HUES6 (cell line): ENCODE data around the gene COBL.

Experiments used
- H3K27ac ChIP-seq: 2 replicates; pipeline ENCODE4 v1.7.0; 2013; ENCODE audit warnings: low read depth, mild to moderate bottlenecking, low read length, inconsistent platforms
- H3K27me3 ChIP-seq: 2 replicates; pipeline ENCODE4 v1.6.1; 2013; ENCODE audit warnings: low read length; ENCODE audit not compliant: control insufficient read depth, insufficient read depth
- H3K36me3 ChIP-seq: 2 replicates; pipeline ENCODE4 v1.6.1; 2013; ENCODE audit warnings: low read length; ENCODE audit not compliant: control insufficient read depth, insufficient read depth
- H3K4me1 ChIP-seq: 2 replicates; pipeline ENCODE4 v1.6.1; 2013; ENCODE audit warnings: low read length; ENCODE audit not compliant: control insufficient read depth, insufficient read depth
- H3K4me3 ChIP-seq: 2 replicates; pipeline ENCODE4 v1.5.1; 2013; ENCODE audit warnings: low read depth, low read length
- H3K9ac ChIP-seq: one replicate; pipeline ENCODE4 v1.6.1; 2013; ENCODE audit warnings: mild to moderate bottlenecking, low read length
- H3K9me3 ChIP-seq: 2 replicates; pipeline ENCODE4 v1.6.1; 2013; ENCODE audit warnings: low read depth, low read length; ENCODE audit not compliant: control insufficient read depth, insufficient read depth

Gene COBL

DNA sequence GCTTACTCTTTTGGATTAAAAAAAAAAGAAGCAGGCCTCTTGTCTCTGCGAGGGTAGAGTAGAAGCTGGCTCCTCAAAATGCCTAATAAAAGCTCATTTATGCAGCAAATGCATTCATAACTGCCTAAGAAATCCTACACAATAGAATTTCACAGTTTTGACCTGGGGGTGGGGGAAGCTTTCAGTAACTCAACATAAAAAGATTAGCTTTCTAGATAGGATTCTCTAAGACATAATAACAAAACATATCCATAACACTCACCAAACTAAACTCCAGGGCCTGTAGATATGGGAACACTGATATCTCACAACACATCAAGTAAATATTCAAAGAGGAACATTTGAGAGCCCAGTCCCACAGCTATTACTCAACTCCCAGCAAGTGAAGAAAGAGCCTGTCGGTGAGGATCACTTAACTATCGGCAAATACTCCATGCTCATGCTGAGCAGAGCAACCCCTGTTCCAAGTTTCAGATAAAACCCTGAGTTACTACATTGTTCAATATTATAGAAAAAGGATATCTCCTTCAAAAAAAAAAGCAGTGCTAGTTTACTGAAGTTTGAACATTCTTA, 88.1 kb downstream of the COBL start:
- H3K4me1 ChIP-seq, result peaks cover 37% of the 10 kb centered on the region
- H3K9me3 ChIP-seq, result no peaks in the 10 kb centered on the region
- no peaks in the 10 kb centered on the region for H3K36me3 ChIP-seq
- H3K4me3 ChIP-seq, result no peak overlapping the region
- H3K9ac ChIP-seq, result no peak overlapping the region
- no peak overlapping the region for H3K27ac ChIP-seq
- H3K27me3 ChIP-seq, result no peaks in the 10 kb centered on the region

DNA sequence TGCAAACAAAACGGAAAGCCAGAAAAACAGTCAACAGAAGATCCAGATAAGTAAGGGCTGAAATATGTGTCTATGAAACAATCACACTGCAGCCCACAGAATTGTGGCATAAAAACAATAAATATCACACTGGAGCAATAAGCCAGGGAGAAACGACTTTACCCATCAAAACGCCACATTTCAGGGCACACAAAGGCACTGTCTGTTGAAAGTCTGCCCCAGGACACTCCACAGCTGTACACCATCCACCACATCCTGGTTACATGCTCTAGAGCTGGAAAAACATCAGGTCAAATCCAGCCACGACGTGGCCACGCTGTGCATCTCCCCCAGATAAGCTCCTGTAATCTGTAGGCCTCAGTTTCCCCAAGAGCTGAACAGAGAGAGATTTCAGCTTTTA, 88.7 kb downstream of the COBL start:
- Histone ChIP-seq H3K4me3 (no peak overlapping the region), H3K9me3 (no peaks in the 10 kb centered on the region), H3K4me1 (peaks cover 37% of the 10 kb centered on the region), H3K9ac (no peak overlapping the region), H3K27me3 (no peaks in the 10 kb centered on the region), H3K27ac (no peak overlapping the region), H3K36me3 (no peaks in the 10 kb centered on the region)

DNA sequence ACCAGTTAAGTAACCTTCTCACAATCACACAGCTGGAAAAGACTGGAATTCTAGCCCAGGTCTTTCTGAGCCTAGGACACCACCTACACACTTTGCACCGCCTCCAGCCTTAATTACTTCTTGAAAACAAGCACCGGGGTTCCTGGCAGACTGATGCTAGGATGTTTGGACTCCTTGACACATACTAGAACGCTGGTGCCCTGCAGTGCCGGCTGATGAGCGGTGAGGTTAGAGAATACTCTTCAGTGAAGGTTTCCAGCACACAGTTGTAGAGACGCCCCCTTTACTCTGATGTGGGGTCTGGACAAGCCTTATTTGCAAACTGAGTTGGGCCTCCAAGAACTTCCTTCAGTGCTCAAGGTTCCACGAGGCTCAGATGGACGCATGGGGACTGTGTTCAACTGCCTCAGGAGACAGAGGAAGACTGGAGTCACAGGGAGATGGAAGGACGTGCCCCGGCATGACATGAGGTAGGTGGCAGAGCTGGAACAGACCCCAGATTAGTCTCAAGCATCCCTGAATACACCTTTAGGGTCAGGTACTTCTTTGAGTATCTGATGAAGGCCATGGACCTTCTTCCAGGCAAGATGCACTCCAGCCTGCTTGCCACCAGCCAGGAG, 89.6 kb downstream of the COBL start:
- Histone ChIP-seq H3K36me3 (no peaks in the 10 kb centered on the region), H3K27me3 (no peaks in the 10 kb centered on the region), H3K27ac (no peak overlapping the region), H3K9ac (no peak overlapping the region), H3K4me1 (peaks cover 37% of the 10 kb centered on the region), H3K9me3 (no peaks in the 10 kb centered on the region), H3K4me3 (no peak overlapping the region)

DNA sequence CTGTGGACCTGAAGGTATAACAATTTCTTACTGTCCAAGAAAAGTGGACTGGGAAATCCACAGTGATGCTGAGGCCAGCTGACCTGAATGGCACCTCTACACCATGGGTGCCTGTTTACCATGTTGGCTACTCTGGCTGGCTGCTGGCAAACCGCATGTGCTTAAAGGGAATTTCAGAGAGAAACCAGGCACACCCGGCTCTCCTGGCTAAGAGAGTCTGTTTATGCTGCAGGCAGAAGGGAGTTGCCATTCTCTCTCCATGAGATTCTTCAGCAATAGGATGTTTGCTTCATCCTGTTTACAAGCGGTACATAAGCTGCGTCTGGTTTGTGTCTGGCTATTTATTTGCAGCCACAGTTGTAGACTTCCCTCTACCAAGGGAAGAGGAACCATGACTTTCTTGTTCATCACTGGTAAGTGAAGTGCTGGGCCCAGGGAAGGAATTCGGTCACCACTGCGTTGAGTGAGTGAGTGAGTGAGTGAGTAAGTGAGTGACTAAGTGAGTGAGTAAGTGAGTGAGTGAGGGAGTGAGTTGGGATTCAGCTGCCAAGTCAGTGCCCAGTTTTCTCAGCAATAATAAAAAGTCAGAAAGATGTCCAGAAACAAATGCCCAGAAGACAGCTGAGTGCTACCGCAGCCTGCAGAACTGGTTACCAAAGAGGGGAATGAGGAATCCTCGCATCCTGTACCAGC, 90.4 kb downstream of the COBL start:
- Histone ChIP-seq H3K27ac (no peak overlapping the region), H3K4me3 (no peak overlapping the region), H3K9me3 (no peaks in the 10 kb centered on the region), H3K27me3 (no peaks in the 10 kb centered on the region), H3K36me3 (no peaks in the 10 kb centered on the region), H3K9ac (no peak overlapping the region), H3K4me1 (peaks cover 37% of the 10 kb centered on the region)

DNA sequence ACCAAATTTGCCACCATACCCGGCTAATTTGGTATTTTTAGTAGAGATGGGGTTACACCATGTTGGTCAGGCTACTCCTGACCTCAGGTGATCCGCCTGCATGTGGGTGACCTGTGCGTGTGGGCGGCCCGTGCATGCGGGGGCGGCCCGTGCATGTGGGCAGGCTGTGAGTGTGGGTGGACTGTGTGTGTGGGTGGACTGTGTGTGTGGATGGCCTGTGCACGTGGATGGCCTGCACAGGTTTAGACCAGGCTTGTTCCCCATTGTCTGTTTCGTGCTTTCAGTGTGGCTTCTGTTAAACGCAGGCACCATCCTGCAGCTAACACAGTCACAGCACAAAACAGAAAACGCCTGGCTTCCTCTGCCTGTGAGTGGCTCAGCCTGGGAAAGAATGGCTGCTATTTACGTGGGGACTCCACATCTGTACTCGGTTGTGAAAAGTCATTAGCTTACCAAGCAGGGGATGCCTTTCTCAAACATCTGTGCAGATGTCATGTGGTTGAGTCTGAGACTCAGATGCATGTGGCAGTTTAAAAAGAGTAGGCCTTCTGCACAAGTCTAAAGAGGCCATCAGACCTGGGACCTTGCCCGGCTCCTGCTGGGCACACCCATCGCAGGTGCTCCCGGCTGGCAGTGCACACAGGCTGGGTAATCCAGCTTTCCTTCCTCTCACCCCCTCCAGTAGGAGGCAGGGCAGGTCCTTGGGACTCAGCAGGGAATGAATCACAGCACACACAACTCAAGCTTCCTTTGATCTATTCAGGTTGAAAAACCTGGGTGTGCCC, 91.6 kb downstream of the COBL start:
- no peak overlapping the region for H3K9ac ChIP-seq
- H3K4me1 ChIP-seq, result peaks cover 31% of the 10 kb centered on the region
- no peaks in the 10 kb centered on the region for H3K9me3 ChIP-seq
- no peaks in the 10 kb centered on the region for H3K27me3 ChIP-seq
- no peaks in the 10 kb centered on the region for H3K36me3 ChIP-seq
- no peak overlapping the region; the same call in 1 of the 2 replicates for H3K27ac ChIP-seq
- no peak overlapping the region for H3K4me3 ChIP-seq

DNA sequence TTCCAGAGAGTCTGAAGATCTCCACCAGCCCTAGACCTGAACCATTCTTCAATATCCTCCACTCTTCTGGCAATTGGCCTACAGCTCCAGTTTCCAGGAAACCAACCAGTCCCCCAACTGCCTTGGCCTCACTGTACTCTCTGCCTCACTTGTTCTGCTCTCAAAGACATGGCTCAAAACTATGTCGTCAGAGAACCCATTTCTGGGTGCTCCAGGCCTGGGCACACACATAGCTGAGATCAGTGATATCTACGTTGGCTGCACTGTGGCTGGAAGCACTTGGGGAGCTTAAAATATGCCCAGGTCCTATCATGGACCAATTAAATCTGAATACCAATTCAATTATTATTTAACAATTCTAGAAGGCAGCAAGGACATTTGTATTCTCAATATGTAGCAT, 93.1 kb downstream of the COBL start:
- no peaks in the 10 kb centered on the region; the same call in 1 of the 2 replicates for H3K36me3 ChIP-seq
- no peaks in the 10 kb centered on the region for H3K9me3 ChIP-seq
- H3K27me3 ChIP-seq, result no peaks in the 10 kb centered on the region
- H3K27ac ChIP-seq, result no peak overlapping the region
- H3K9ac ChIP-seq, result no peak overlapping the region
- H3K4me1 ChIP-seq, result peaks cover 25% of the 10 kb centered on the region
- no peak overlapping the region for H3K4me3 ChIP-seq

DNA sequence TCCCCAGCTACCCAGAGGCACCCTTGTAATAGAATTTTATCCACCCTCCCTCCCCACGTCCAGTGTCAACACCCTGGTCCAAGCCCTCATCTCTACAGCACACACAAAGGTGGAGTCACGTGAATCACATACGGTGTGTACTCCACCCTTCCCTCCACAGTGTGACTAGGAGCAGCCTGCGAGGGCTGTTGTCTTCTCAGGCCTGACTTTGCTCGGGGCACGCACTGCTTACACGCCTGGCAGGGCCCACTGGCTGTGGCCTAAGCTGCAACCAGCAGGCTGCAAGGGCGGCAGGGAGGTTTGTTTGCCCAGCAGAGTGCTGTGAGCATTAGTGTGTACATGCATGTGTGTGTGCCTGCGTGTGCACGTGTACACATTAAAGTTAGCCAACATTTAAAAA, 93.7 kb downstream of the COBL start:
- Histone ChIP-seq H3K36me3 (no peaks in the 10 kb centered on the region; the same call in 1 of the 2 replicates), H3K9ac (no peak overlapping the region), H3K27me3 (no peaks in the 10 kb centered on the region), H3K4me3 (no peak overlapping the region), H3K27ac (no peak overlapping the region), H3K4me1 (peaks cover 25% of the 10 kb centered on the region), H3K9me3 (no peaks in the 10 kb centered on the region)

DNA sequence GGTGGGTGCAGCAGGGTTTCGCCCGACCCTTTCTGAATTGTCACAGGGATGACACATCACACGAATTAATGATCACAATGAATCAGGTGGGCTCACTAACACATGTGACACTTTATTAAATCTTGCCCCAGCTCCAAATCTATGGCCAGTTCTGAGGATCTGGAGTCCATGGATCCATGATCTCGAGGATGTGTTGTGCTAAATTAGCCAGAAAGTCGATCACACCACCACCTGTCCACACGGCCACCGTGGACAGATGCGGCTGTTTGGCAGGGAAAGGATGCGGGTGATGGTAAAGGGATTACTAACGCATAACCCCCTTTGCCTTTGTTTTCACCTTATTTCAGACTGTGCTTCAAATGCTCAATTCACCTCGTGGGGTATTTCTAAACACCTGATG, 96.4 kb downstream of the COBL start:
- no peak overlapping the region for H3K4me3 ChIP-seq

DNA sequence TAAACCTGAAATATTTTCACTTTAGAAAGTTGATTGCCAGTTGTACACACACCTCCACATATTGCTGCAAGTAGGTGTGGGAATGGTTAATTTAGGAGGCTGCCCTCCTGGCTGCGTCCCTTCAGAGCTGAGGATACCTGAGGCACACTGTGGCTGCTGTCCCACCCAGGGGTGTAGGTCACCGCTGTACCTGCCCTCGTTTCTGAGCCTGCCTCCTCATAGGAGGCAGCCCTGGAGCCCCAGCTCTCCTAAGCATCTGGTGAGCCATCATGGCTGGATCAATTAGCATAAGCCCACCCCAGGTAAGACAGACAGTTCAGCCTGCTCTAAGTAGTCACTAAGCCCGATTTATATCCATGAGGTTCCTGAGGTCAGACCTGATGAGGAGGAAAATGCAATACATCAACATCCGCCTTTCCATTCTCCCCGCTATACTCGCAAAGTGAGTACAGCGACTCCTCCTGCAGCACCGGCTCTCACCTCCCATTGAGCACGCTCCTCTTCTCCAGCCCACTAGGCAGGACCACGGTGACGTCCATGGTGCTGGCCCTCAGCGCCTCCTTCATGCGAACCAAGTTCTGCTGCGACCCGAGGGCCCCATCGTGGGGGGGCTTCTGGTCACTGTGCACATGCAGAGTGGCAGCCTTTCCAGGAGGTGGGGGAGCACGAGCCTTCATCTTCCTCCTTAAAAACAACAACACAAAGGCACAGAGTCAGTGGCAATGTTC, 97.2 kb downstream of the COBL start:
- Histone ChIP-seq H3K4me1 (peaks cover 10% of the 10 kb centered on the region), H3K36me3 (no peaks in the 10 kb centered on the region; the same call in 1 of the 2 replicates), H3K9me3 (no peaks in the 10 kb centered on the region), H3K27ac (no peak overlapping the region), H3K27me3 (no peaks in the 10 kb centered on the region), H3K4me3 (no peak overlapping the region), H3K9ac (no peak overlapping the region)

More for the DNA sequence above, 96.4 kb downstream of the COBL start:
- Histone ChIP-seq H3K4me1 (peaks cover 12% of the 10 kb centered on the region), H3K9ac (no peak overlapping the region), H3K9me3 (no peaks in the 10 kb centered on the region), H3K27ac (no peak overlapping the region), H3K27me3 (no peaks in the 10 kb centered on the region), H3K36me3 (no peaks in the 10 kb centered on the region; the same call in 1 of the 2 replicates)

DNA sequence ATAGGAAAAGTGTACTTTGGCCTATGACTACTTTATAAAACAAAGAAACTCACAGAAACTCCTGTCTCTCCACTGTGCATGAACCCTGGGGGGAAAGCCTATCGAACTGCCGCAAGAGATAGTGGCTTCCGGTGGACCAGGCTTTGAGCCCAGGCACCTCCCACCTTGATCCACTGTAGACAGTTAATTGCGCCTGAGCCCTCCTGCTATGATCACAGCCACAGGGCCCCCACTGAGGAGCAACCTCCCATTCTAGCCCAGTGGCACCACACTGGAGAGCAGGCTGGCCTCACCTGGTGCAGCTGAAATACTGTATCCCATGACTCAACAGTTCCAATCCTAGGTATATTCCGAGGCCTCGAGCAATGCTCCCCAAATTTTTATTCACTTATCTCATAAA, 98.8 kb downstream of the COBL start:
- no peak overlapping the region for H3K27ac ChIP-seq
- H3K36me3 ChIP-seq, result no peaks in the 10 kb centered on the region; the same call in 1 of the 2 replicates
- no peaks in the 10 kb centered on the region for H3K9me3 ChIP-seq
- no peak overlapping the region for H3K4me3 ChIP-seq
- H3K9ac ChIP-seq, result no peak overlapping the region
- no peaks in the 10 kb centered on the region for H3K27me3 ChIP-seq
- H3K4me1 ChIP-seq, result peaks cover 20% of the 10 kb centered on the region
